ENCODE data around the gene CYFIP2. TPM values are rescaled to one million over a fixed set of nuclear protein-coding genes. Genes with fewer than 3 reads are reported as not detected.

The CYFIP2 gene
- polyA plus RNA-seq, 1 donor from 2014 or later: 59.7 TPM

GRCh38 chr5:157225469-157226422 is 40.2 kb upstream of the CYFIP2 start:
- Histone ChIP-seq H3K4me2 (ENCODE audit: low read length) (no peak overlapping the region), H2AFZ (ENCODE audit: low read depth, low read length) (no peak overlapping the region), H3F3A (ENCODE audit: insufficient read depth, low read length, poor library complexity, severe bottlenecking) (no peaks in the 10 kb centered on the region), H3K27ac (ENCODE audit: low read length) (no peak overlapping the region), H3K36me3 (ENCODE audit: insufficient read depth, low read length) (no peaks in the 10 kb centered on the region), H3K79me2 (replicated peaks; ENCODE audit: insufficient read depth, low read length) (no peaks in the 10 kb centered on the region), H3K9me3 (ENCODE audit: low read length) (no peaks in the 10 kb centered on the region), H3K27me3 (ENCODE audit: insufficient read depth, low read depth, low read length) (no peaks in the 10 kb centered on the region), H3K4me3 (ENCODE audit: low read length) (no peak overlapping the region), H3K9me2 (ENCODE audit: insufficient read depth, low read length) (no peaks in the 10 kb centered on the region), H3K9ac (ENCODE audit: low read length) (no peak overlapping the region), H4K20me1 (ENCODE audit: insufficient read depth) (no peaks in the 10 kb centered on the region)
- TF ChIP-seq, protein P1, sequence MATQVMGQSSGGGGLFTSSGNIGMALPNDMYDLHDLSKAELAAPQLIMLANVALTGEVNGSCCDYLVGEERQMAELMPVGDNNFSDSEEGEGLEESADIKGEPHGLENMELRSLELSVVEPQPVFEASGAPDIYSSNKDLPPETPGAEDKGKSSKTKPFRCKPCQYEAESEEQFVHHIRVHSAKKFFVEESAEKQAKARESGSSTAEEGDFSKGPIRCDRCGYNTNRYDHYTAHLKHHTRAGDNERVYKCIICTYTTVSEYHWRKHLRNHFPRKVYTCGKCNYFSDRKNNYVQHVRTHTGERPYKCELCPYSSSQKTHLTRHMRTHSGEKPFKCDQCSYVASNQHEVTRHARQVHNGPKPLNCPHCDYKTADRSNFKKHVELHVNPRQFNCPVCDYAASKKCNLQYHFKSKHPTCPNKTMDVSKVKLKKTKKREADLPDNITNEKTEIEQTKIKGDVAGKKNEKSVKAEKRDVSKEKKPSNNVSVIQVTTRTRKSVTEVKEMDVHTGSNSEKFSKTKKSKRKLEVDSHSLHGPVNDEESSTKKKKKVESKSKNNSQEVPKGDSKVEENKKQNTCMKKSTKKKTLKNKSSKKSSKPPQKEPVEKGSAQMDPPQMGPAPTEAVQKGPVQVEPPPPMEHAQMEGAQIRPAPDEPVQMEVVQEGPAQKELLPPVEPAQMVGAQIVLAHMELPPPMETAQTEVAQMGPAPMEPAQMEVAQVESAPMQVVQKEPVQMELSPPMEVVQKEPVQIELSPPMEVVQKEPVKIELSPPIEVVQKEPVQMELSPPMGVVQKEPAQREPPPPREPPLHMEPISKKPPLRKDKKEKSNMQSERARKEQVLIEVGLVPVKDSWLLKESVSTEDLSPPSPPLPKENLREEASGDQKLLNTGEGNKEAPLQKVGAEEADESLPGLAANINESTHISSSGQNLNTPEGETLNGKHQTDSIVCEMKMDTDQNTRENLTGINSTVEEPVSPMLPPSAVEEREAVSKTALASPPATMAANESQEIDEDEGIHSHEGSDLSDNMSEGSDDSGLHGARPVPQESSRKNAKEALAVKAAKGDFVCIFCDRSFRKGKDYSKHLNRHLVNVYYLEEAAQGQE (IDR thresholded peaks at IDR 0.05; ENCODE audit: borderline replicate concordance): no peak
- TF ChIP-seq POLR2AphosphoS5 (IDR thresholded peaks at IDR 0.05) (no peak), CTCF (IDR thresholded peaks at IDR 0.05; ENCODE audit: poor library complexity, severe bottlenecking) (no peak), RAD21 (conservative IDR thresholded peaks at IDR 0.05) (no peak), EZH2 (IDR thresholded peaks at IDR 0.05; ENCODE audit: borderline replicate concordance, insufficient read depth, low read length, poor library complexity, severe bottlenecking) (no peak), MXI1 (conservative IDR thresholded peaks at IDR 0.05; ENCODE audit: poor library complexity, severe bottlenecking) (no peak), SMC3 (conservative IDR thresholded peaks at IDR 0.05; ENCODE audit: poor library complexity) (no peak), EP300 (conservative IDR thresholded peaks at IDR 0.05; ENCODE audit: poor library complexity, severe bottlenecking) (no peak), TAF1 (IDR thresholded peaks at IDR 0.05; ENCODE audit: low read depth) (no peak)

DNA sequence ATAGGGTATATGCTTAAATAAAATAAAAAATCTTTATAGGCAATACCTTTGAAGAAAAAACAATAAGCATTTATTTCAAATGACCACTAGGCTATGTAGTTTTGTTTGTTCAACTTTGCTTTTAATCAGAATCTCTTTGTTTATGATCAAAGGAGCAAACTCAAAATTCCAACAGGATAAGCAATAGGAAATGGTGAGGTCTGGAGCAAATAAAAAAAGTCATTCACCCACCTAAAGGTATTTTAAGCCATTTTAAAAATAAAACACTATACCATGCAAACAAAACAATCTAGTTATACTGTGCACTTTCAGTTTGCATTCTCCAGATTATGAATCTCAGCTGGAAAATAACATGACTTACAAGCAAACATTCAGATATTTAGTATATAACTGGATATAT is 35.3 kb upstream of the CYFIP2 start:
- Histone ChIP-seq H3K36me3 (ENCODE audit: insufficient read depth, low read length) (no peaks in the 10 kb centered on the region), H3K27ac (ENCODE audit: low read length) (no peak overlapping the region), H3K27me3 (ENCODE audit: insufficient read depth, low read depth, low read length) (no peaks in the 10 kb centered on the region), H3K9ac (ENCODE audit: low read length) (no peak overlapping the region), H3K79me2 (replicated peaks; ENCODE audit: insufficient read depth, low read length) (no peaks in the 10 kb centered on the region), H3K9me2 (ENCODE audit: insufficient read depth, low read length) (no peaks in the 10 kb centered on the region), H3K9me3 (ENCODE audit: low read length) (no peaks in the 10 kb centered on the region), H2AFZ (ENCODE audit: low read depth, low read length) (no peak overlapping the region), H3F3A (ENCODE audit: insufficient read depth, low read length, poor library complexity, severe bottlenecking) (no peaks in the 10 kb centered on the region), H4K20me1 (ENCODE audit: insufficient read depth) (no peaks in the 10 kb centered on the region), H3K4me2 (ENCODE audit: low read length) (no peak overlapping the region), H3K4me3 (ENCODE audit: low read length) (no peak overlapping the region)
- TF ChIP-seq EZH2 (IDR thresholded peaks at IDR 0.05; ENCODE audit: borderline replicate concordance, insufficient read depth, low read length, poor library complexity, severe bottlenecking) (no peak), RAD21 (conservative IDR thresholded peaks at IDR 0.05) (no peak), TAF1 (IDR thresholded peaks at IDR 0.05; ENCODE audit: low read depth) (no peak)
